Kidney tubule cell (primary cell): ENCODE measurements around the gene ENTR1.
"Not testable (repeated sequence)": the region's sequence is repeated elsewhere in the genome, so short reads cannot be mapped to it uniquely, and the experiment has no call there.

Experiments used
- DNase-seq: peaks from one replicate; pipeline ENCODE4 v3.0.0-alpha.2; 2018; ENCODE audit warnings: low spot score

The ENTR1 gene

DNA sequence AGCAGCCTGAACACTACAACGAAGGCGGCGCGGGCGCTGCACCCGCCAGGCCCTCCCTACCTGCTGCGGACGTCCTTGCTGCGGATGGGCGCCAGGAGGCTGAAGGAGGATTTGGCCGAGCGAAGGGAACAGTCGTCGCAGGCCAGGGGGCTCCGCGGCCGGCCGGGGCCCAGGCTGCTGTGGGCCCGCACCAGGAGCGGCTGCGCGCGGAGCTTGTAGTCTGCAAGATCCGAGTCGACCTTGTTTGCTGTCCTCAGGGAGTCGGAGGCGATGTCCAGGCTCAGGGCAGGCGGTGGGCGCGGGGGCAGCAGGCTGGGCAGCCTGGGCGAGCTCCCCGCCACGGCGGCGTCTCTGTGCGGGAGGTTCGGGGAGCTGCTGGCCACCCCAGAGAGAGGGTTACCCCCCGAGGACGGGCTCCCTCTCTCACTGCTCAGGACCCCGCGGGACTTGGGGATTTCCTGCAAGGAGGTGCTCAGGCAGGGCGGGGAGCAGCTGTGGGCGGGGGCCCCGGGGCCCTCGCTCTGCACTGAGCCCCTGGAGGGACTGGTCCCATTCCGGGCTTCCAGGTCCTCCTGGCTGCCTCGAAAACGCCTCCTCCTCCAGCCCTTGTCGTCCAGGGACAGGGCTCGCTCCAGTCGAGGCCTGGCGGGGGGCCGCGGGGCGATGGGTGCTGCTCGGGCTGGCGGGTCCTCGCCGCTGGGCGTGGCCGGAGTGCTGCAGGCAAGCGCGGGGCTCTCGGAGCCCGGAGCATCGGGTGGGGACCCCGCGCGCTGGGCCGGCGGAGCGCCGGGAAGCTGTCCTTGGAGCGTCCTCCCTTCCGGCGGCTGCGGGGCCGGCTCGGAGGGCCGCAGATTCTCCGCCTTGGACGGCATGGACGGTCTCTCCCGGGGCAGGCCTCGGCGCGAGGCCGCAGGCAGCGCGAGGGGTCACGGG, 28.4 kb upstream of the ENTR1 start:
- peak; percentile 48 for DNase-seq

DNA sequence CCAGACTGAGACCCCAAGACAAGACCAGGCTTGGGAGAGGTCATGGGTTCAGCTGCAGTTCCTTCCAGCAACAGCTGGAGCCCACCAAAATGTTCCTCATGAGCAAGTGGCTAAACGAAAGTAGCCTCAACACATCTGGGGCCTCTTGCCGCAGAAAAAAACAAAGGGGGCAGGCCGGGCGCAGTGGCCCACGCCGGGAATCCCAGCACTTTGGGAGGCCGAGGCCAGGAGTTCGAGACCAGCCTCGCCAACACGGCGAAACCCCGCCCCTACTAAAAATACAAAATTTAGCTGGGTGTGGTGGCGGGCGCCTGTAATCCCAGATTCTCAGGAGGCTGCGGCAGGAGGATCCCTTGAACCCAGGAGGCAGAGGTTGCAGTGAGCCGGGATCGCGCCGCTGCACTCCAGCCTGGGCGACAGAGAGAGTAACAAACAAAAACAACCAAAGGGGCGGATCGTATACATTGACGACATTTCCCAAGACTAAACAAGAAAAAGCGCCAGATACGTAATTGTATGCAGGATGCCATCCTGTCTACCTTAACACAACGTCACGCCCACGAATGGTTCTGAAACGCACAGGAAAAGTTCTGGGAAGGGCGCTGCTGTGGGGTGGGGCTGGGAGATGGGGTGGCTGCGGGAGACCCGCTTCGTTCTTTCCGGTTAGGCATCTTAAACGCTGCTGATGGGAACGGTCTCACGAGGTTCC, 27.6 kb upstream of the ENTR1 start:
- DNase-seq, result no peak

DNA sequence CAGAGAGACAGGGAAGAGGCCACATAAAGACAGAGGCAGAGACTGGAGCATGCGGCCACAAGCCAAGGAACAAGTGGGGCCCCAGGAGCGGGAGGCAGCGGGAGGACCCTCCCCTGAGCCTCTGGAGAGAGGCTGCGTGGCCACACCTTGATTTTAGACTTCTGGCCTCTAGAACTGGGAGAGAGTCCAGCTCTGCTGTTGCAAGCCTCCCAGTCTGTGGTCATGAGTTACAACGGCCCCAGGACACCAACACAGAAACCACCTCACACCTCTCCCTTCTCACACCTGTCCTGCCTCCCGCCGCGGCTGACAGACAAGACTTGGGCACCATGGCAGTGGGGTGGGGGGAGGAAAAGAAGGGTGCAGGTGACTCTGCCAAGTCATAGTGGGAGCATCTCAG, 27.0 kb upstream of the ENTR1 start:
- DNase-seq, result peak; percentile 19

DNA sequence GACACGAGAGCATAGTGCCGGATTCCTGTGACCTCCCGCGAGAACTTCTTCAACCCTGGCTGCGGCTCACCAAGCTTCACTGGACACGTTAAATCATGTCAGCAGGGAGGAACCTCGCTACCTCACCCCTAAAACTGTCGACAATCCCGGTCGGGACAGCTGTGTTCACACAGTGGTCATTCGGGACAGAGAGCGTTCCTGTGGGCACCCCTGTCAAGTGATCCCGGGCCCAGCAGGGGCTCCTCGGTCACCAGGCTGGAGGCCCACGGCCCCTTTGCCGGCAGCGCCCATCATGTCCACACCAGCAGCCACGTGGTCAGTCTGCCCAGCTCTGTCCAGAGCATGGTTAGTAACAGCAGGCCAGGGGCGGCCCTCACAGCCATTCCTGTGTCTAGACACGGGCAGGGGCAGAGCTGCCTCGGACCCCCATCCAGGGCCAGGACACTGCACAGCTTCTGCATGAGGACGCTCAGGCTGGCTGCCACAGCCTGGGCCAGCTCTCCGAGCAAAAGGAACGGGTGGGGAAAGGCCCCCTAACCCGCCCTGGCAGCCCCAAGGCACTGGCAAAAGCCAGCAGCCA, 25.7 kb upstream of the ENTR1 start:
- DNase-seq, result no peak

- DNase-seq, result no peak
Measured at GRCh38 chr9:136434580-136435169, 24.3 kb upstream of the ENTR1 start.

DNA sequence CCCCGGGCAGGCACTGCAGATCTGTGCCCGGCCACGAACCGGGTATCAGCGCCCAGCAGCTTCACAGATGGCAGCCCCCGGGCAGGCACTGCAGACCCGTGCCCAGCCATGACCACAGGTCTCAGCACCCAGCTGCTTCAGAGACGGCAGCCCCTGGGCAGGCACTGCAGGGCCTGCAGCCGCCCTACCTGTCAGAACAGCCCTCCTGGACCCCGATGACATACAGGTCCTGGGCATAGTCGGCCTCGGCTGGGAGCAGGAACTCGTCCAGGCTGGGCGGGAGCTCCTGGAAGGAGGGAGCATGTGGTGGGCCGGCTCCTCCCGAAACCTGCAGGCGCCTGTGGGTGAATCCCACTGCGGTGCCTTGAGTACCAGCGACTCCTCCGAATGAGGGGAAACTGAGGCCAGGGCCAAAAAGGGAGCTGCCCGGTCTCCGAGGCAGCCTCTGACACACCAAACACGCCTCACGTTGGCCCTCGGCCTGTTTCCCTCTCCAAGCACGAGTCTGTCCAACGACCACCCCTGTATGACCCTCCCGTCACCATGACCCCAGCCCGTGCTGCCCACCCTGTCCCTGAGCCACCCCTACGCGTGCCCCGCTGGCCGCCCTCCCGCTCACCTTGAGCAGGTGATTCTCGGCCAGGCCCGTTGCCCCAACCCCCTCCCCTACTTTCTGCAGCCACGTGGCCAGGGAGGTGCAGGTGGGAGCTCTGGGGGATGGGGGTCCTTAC, 23.6 kb upstream of the ENTR1 start:
- DNase-seq, result no peak

DNA sequence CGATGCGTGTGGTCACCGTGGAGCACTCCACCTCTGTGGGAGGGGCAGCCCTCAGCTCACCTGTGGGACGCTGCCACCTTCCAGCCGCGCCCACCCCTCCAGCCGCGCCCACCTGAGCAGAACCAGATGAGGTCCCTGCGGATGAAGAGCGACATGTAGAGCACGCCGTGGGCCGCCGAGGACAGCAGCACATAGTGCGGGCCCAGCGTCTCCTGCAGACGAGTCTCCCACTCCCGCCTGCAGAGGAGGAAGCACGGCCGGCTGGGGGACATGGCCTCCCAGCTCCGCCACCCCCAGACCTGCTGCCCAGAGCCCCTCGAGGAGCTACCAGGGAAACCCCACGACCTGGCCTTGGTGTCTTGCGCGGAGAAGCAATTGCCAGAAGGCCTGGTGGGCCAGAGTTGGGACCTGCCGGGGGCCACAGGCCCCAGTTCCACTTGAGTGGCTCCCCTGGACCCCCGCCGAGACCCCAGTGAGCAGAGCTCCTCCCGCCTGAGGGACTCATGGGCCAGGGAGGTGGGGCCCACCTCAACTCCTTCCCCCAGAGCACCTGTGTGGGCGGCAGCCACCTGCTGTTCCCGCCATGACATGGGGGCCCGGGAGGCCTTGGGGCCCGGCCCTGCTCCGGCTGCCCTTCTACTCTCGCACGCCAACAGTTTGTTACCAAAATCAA, 22.8 kb upstream of the ENTR1 start:
- no peak for DNase-seq

GRCh38 chr9:136432591-136432990, 22.2 kb upstream of the ENTR1 start:
- no peak for DNase-seq

- DNase-seq, result no peak
Measured at GRCh38 chr9:136431782-136432350, 21.5 kb upstream of the ENTR1 start.

GRCh38 chr9:136430588-136431234, 20.3 kb upstream of the ENTR1 start:
- DNase-seq, result no peak

DNA sequence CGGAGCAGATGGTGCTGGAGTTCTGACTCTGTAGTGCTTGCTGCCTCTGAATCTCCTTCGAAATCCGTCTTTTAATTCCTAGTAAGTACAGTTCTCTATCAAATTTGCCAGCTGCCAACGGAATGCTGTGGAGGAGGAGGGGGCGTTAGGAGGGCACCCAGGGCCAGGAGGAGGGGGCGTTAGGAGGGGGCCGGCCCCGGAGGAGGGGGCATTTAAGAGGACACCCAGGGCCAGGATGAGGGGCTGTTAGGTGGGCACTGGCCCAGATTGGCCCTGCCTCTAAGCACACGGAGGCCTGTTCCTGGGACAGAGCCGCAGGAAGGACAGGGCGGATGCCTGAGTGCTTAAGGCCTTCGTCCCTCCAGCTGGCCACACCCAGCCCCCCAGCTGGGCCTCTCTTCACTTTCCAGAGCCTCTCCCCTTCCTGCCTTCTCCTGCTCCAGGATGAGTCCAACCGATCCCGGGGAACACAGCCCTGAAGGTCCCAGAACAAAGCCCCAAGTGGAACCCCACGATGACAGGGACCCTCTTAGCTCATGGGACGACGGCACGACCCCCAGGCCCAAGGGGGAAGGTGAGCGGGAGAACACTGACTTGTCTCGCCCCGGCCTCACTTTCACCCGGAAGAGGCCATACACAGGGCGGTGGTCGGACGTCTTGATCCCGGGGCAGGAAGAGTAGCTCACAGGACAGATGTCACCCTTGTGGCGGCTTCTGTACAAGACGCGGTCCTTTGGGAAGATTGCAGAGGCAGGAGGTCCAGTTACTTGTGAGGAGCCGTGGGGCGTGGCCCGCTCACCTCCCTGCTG, 19.5 kb upstream of the ENTR1 start:
- DNase-seq, result no peak

DNA sequence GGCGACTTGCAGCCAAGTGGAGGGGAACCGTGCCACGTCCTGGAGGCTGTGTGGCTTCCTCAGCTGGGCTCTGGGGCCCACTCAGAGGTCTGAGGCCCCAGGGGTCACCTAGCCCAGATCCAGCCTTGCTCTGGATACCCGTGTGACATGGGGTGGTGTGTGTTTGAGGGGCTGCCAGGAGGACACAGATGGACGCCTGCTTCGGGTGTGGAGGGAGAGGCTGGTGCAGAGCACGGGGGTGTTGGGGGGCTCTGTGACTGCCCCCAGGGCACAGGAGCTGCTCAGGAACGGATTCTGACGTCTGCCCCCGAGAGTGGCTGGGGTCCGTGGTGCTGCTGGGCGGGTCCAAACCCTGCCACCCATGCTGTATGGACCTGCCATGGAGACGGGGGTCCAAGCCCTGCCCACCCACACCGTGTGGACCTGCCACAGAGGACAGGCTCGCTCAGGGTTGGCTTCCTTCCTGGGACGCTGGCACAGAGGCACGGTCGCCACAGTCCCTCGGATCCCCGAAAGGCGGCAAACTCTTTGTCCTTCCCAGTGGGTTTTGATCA, 18.7 kb upstream of the ENTR1 start:
- DNase-seq, result no peak

- no peak for DNase-seq
Measured at GRCh38 chr9:136426787-136427186, 16.4 kb upstream of the ENTR1 start.

DNA sequence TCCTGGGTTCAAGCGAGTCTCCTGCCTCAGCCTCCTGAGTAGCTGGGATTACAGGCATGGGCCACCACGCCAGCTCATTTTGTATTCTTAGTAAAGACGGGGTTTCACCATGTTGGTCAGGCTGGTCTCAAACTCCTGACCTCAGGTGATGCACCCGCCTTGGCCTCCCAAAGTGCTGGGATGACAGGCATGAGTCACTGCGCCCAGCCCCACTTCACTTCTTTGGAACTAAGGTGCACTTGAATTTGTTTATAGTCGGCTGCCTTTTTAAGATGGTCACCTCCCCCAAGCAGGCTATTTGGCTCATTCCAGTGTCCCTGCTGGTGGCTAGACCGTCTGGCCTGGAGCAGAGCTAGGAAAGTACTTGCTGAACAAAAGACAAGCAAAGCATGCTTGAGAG, 15.0 kb upstream of the ENTR1 start:
- not testable (repeated sequence) for DNase-seq

GRCh38 chr9:136424750-136425362, 14.4 kb upstream of the ENTR1 start:
- no peak for DNase-seq

DNA sequence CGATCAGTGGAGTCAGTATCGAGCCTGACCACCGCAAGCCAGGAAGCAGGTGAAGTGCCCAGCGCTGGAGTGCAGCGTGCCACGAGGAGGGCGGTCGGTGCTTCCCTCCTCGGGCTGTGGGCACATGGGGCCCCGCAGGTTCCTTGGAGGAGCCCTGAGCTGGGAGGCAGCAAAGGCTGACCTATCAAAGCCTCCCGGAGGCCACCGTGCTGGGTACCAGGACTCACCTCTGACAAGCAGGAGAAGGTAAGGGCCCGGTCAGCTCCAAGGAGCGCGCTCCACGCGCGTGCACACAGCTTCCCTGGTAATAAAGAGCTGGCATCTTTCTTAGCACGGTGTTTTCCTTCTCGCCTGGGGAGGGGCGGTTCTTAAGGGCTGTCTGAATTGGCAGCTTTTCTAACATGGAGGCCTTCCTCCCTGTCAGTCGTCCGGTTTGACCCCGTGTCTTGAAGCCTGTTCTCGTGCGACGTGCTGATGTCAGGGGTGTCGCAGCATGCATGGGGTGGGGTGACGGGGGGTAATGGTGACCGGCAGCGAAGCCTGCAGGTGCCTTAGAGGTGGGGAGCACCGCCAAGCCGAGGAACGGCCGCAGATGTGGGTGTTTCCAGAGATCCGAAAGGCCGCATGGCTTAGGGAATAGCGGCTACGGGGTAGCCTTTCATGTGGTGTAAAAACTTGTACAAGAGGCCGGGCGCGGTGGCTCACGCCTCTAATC, 13.2 kb upstream of the ENTR1 start:
- DNase-seq, result no peak

GRCh38 chr9:136422876-136423275, 12.5 kb upstream of the ENTR1 start:
- no peak for DNase-seq

GRCh38 chr9:136421791-136422190, 11.4 kb upstream of the ENTR1 start:
- DNase-seq, result no peak
